PC-9 (cell line): Measurements from ENCODE around the gene SCIN. TPM values are rescaled to one million over a fixed set of nuclear protein-coding genes. Genes with fewer than 3 reads are reported as not detected.

Experiments
- BruUV-seq: library from RNA; stranded (reverse); fragments of 400-500 nt; replicated peaks from 2 replicates; lab custom pipeline; 2021; lab: Mats Ljungman, UMichigan
- CTCF ChIA-PET: fragments of 300-600 bp; sonication (Branson Sonifier 250); formaldehyde crosslinking; loops from one replicate; lab custom pipeline; 2022; ENCODE audit warnings: antibody characterized with exemption; lab: Charles Lee
- POLR2A ChIA-PET: fragments of 300-600 bp; sonication (Branson Sonifier 250); formaldehyde crosslinking; loops from one replicate; lab custom pipeline; 2022; ENCODE audit warnings: antibody characterized with exemption; ENCODE audit not compliant: unreplicated experiment; lab: Charles Lee
- DNase-seq, 2 experiments: peaks; one replicate each; pipeline versions ENCODE4 v3.0.0 to v3.0.0-alpha.2; 2015 to 2022; ENCODE audit warnings: mixed read lengths in 1 of 2
- H2AFZ ChIP-seq: fragments of 200-600 bp; sonication (generic); 2 replicates; pipeline ENCODE4 v1.8.1; 2017; ENCODE audit warnings: antibody characterized with exemption
- H3F3A ChIP-seq: fragments of 200-600 bp; sonication (generic); 2 replicates; pipeline ENCODE4 v1.8.1; 2017; ENCODE audit warnings: antibody characterized with exemption, mild to moderate bottlenecking, low read depth; ENCODE audit not compliant: insufficient read depth
- H3K27ac ChIP-seq: fragments of 200-600 bp; sonication (generic); 2 replicates; pipeline ENCODE4 v1.6.1; 2016; ENCODE audit warnings: mixed run types
- H3K27me3 ChIP-seq: fragments of 200-600 bp; sonication (generic); 2 replicates; pipeline ENCODE4 v1.6.1; 2016; ENCODE audit warnings: low read depth, mixed run types; ENCODE audit not compliant: insufficient read depth
- H3K36me3 ChIP-seq: fragments of 200-600 bp; sonication (generic); 2 replicates; pipeline ENCODE4 v1.6.1; 2016; ENCODE audit warnings: low read depth, mixed run types
- H3K4me1 ChIP-seq: fragments of 200-600 bp; sonication (generic); replicated peaks from 2 replicates; pipeline ENCODE4 v1.6.1; 2016; ENCODE audit warnings: mixed run types; ENCODE audit not compliant: insufficient read depth
- H3K4me2 ChIP-seq: fragments of 200-600 bp; sonication (generic); 2 replicates; pipeline ENCODE4 v1.6.1; 2017; ENCODE audit warnings: mixed run types
- H3K4me3 ChIP-seq: fragments of 200-600 bp; sonication (generic); 2 replicates; pipeline ENCODE4 v1.6.1; 2016; ENCODE audit warnings: mixed run types
- H3K79me2 ChIP-seq: fragments of 200-600 bp; sonication (generic); 2 replicates; pipeline ENCODE4 v1.6.1; 2017; ENCODE audit warnings: low read depth, mixed run types
- H3K9me2 ChIP-seq: fragments of 200-600 bp; sonication (generic); 2 replicates; pipeline ENCODE4 v1.8.1; 2017; ENCODE audit warnings: mild to moderate bottlenecking; ENCODE audit not compliant: insufficient read depth
- H3K9me3 ChIP-seq: fragments of 200-600 bp; sonication (generic); 2 replicates; pipeline ENCODE4 v1.8.1; 2016; ENCODE audit warnings: low read depth; ENCODE audit not compliant: insufficient read depth
- H4K20me1 ChIP-seq: fragments of 200-600 bp; sonication (generic); 2 replicates; pipeline ENCODE4 v1.8.1; 2017; ENCODE audit not compliant: insufficient read depth
- EZH2 ChIP-seq: fragments of 200-600 bp; sonication (generic); IDR thresholded peaks from 2 replicates; pipeline ENCODE4 v1.8.0; 2017; ENCODE audit warnings: antibody characterized with exemption, low read depth
- intact Hi-C: fragments of 100-400 bp; cut with micrococcal nuclease; formaldehyde crosslinking; loops from one replicate; pipeline ENCODE4 v1.10.0; 2022; ENCODE audit not compliant: unreplicated experiment
- total RNA-seq: library from RNA; stranded (reverse); gene quantifications from 2 replicates; pipeline ENCODE4 v1.2.3, GENCODE V29; 2021
- TF ChIP-seq, protein P1 (sequence below): fragments of 200-600 bp; sonication (generic); conservative IDR thresholded peaks from 2 replicates; pipeline ENCODE4 v1.6.1; 2017; ENCODE audit warnings: mixed run types, antibody characterized with exemption, mild to moderate bottlenecking, moderate library complexity

Gene SCIN
- total RNA-seq, 1 experiment from 2014 or later: 0.92 TPM

DNA sequence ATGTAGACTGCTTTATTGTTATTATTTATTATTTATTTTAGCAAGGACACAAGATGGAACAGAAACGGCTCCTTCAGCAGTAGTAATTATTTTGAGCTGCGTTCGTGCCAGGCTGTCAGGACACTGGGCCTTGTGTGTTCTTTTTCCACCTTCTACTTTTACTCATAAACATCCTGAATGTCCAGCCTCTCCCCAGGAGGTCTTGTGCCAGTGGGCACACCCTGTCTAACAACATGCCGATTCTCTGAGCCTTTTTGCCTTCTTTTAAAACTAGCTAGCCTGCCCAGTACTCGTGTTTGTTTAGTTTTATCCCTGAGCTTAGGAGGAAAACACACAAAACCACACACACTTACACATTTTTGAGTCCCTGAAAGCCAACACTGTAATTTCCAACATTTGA, 1.2 kb downstream of the SCIN start:
- Histone ChIP-seq H4K20me1 (no peaks in the 10 kb centered on the region), H3K4me1 (peaks cover 22% of the 10 kb centered on the region), H3K36me3 (no peaks in the 10 kb centered on the region), H3K4me2 (0 out of 2 replicates have a peak overlapping the region, but pooled peaks have one; percentile 9), H3F3A (peaks cover 6% of the 10 kb centered on the region; the same call in 1 of the 2 replicates), H3K27ac (no peak overlapping the region), H3K4me3 (no peak overlapping the region), H3K79me2 (no peaks in the 10 kb centered on the region), H3K27me3 (no peaks in the 10 kb centered on the region), H3K9me2 (no peaks in the 10 kb centered on the region), H3K9me3 (no peaks in the 10 kb centered on the region), H2AFZ (no peak overlapping the region)
- BruUV-seq: no TSS peak
- ChIA-PET POLR2A (no interaction called here), CTCF (no interaction called here)
- intact Hi-C loops: loop anchor here (2.0 kb wide), 1 partner anchor 27 kb away; no protein-coding TSS in a partner anchor
- peak in 1 of 2 experiments; percentile 39 for DNase-seq
- no peak for TF ChIP-seq EZH2
- TF ChIP-seq, protein P1, sequence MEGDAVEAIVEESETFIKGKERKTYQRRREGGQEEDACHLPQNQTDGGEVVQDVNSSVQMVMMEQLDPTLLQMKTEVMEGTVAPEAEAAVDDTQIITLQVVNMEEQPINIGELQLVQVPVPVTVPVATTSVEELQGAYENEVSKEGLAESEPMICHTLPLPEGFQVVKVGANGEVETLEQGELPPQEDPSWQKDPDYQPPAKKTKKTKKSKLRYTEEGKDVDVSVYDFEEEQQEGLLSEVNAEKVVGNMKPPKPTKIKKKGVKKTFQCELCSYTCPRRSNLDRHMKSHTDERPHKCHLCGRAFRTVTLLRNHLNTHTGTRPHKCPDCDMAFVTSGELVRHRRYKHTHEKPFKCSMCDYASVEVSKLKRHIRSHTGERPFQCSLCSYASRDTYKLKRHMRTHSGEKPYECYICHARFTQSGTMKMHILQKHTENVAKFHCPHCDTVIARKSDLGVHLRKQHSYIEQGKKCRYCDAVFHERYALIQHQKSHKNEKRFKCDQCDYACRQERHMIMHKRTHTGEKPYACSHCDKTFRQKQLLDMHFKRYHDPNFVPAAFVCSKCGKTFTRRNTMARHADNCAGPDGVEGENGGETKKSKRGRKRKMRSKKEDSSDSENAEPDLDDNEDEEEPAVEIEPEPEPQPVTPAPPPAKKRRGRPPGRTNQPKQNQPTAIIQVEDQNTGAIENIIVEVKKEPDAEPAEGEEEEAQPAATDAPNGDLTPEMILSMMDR: no peak

DNA sequence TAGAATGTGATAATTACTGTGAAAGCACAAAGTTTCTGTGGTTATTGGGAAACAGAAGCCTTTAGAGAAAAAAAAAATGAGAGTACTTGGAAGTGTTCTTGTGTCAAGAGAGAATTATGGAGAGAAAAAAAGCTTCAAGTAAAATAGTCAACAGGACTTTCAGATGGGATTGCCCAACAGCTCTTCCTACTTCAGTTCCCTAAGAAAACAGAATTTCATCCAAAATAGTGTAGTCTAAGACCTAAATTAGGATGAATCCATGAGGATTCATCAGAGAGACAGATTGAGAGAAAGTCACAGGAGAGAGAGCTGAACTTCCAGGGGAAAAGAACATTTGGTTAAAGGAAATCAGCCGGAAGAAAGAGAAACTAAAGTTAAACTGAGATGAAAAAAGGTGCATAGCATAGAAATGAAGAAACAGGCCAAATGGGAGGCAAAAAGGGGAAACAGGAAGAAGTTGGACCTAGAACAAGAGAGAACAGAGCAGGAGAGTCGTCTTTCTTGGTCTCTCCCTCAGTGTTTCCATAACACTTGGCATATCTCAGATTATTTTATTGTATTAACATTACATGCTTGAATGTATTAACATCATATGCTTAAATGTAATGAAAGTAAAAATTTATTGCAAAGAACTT, 2.5 kb downstream of the SCIN start:
- peaks cover 6% of the 10 kb centered on the region; the same call in 1 of the 2 replicates for H3F3A ChIP-seq
- H3K27me3 ChIP-seq: no peaks in the 10 kb centered on the region
- no peaks in the 10 kb centered on the region for H3K79me2 ChIP-seq
- TF ChIP-seq, protein P1: no peak
- no peak for TF ChIP-seq EZH2
- CTCF ChIA-PET: no interaction called here
- no peaks in the 10 kb centered on the region for H3K36me3 ChIP-seq
- H3K4me1 ChIP-seq: peaks cover 22% of the 10 kb centered on the region
- no TSS peak for BruUV-seq
- H3K4me3 ChIP-seq: no peak overlapping the region
- no peaks in the 10 kb centered on the region for H4K20me1 ChIP-seq
- H3K9me2 ChIP-seq: no peaks in the 10 kb centered on the region
- no peak for DNase-seq
- POLR2A ChIA-PET: no interaction called here
- no peak overlapping the region for H3K4me2 ChIP-seq
- H2AFZ ChIP-seq: no peak overlapping the region
- intact Hi-C loops: no loop called here
- H3K27ac ChIP-seq: no peak overlapping the region
- H3K9me3 ChIP-seq: no peaks in the 10 kb centered on the region

DNA sequence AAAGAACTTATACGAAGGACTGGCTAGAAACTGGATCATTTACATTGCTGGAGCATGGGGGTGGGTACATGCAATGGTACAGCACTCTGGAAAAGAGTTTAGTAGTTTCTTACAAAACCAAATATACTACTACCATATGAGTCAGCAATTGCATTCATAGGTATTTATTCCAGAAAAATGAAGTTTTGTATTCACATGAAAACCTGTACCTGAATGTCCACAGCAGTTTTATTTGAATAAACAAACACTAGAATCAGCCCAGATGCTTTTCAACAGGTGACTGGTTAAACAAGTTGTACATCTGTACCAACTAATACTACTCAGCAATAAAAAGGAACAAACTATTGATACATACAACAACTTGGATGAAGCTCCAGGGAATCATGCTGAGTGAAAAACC, 3.4 kb downstream of the SCIN start:
- peaks cover 22% of the 10 kb centered on the region for H3K4me1 ChIP-seq
- no peaks in the 10 kb centered on the region for H3K36me3 ChIP-seq
- H3K27ac ChIP-seq: no peak overlapping the region
- peaks cover 6% of the 10 kb centered on the region; the same call in 1 of the 2 replicates for H3F3A ChIP-seq
- no peak overlapping the region for H3K4me3 ChIP-seq
- H3K79me2 ChIP-seq: no peaks in the 10 kb centered on the region
- no peaks in the 10 kb centered on the region for H3K9me2 ChIP-seq
- no TSS peak for BruUV-seq
- no peak for DNase-seq
- H3K27me3 ChIP-seq: no peaks in the 10 kb centered on the region
- H3K9me3 ChIP-seq: no peaks in the 10 kb centered on the region; the same call in 1 of the 2 replicates
- no peak overlapping the region for H2AFZ ChIP-seq
- TF ChIP-seq EZH2: no peak
- TF ChIP-seq, protein P1: no peak
- no peak overlapping the region for H3K4me2 ChIP-seq
- intact Hi-C loops: no loop called here
- CTCF ChIA-PET: no interaction called here
- POLR2A ChIA-PET: no interaction called here
- no peaks in the 10 kb centered on the region for H4K20me1 ChIP-seq
